Measurements from ENCODE around the gene TMEM41B.

DNA sequence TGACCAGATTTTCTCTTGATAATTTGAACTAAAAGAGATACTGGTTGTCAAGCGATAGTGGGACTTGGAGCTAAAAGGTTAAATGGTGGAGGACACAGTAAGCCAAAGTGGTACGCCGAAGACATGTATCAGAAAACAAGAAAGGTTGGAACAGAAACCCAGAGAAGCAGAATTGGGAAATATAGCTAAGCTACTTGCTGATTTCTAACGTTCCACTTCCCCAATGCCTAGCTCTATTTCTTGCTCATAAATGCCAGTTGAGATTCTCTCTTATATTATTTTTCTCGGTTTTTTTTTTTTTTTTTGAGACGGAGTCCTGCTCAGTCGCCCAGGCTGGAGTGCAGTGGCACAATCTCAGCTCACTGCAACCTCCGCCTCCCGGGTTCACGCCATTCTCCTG, 12.7 kb downstream of the TMEM41B start:
- TF ChIP-seq, protein P1, sequence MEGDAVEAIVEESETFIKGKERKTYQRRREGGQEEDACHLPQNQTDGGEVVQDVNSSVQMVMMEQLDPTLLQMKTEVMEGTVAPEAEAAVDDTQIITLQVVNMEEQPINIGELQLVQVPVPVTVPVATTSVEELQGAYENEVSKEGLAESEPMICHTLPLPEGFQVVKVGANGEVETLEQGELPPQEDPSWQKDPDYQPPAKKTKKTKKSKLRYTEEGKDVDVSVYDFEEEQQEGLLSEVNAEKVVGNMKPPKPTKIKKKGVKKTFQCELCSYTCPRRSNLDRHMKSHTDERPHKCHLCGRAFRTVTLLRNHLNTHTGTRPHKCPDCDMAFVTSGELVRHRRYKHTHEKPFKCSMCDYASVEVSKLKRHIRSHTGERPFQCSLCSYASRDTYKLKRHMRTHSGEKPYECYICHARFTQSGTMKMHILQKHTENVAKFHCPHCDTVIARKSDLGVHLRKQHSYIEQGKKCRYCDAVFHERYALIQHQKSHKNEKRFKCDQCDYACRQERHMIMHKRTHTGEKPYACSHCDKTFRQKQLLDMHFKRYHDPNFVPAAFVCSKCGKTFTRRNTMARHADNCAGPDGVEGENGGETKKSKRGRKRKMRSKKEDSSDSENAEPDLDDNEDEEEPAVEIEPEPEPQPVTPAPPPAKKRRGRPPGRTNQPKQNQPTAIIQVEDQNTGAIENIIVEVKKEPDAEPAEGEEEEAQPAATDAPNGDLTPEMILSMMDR (conservative IDR thresholded peaks at IDR 0.05; ENCODE audit: low read depth, low read length), result no peak
- TF ChIP-seq EZH2 (IDR thresholded peaks at IDR 0.05; ENCODE audit: borderline replicate concordance, low read depth, low read length, poor library complexity, severe bottlenecking), result no peak
